Inferior parietal cortex (tissue), 1 donor: ENCODE results near the gene HVCN1.

Experiments
- DNase-seq: peaks from one replicate; pipeline ENCODE4 v3.0.0-alpha.2; 2016; ENCODE audit errors: extremely low spot score

HVCN1 gene

DNA sequence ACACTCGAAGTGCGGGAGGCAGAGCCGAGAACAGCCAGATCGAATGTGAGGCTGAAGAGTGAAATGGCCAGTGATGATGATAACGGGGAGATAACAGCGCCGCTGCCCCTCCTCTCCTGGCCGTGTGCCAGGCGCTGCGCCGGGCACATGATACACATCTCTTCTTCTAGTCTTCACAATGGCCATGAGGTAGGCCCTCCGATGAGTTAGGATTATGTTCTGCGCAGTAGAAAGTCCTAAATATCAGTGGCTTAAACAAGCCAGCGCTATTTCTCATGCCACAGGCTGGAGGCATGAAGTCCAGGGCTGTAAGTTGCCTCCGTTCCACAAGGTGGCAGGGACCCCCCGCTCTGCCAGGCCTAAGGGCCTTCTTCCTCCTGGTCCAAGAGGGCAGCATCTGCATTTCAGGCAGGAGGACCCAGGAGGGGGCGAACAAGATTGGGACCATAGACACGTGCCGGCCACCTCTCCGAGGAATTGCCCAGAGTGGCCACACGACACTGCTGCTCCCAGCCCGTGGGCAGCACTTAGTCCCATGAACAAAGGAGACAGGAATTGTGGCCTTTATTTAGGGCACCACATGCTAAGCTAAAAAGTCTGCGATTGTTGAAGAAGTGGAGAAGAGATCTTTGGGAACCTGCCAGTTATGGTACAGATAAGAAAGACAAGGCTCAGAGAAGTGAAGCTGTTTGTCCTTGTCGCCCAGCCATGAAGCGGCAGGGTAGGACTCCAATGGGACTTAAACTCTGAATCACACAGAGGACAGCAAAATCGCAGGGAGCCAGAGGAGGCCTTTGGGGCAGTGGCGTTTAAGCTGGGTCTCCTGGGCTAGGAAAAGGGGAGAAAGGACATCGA, 10.9 kb upstream of the HVCN1 start:
- no peak for DNase-seq

DNA sequence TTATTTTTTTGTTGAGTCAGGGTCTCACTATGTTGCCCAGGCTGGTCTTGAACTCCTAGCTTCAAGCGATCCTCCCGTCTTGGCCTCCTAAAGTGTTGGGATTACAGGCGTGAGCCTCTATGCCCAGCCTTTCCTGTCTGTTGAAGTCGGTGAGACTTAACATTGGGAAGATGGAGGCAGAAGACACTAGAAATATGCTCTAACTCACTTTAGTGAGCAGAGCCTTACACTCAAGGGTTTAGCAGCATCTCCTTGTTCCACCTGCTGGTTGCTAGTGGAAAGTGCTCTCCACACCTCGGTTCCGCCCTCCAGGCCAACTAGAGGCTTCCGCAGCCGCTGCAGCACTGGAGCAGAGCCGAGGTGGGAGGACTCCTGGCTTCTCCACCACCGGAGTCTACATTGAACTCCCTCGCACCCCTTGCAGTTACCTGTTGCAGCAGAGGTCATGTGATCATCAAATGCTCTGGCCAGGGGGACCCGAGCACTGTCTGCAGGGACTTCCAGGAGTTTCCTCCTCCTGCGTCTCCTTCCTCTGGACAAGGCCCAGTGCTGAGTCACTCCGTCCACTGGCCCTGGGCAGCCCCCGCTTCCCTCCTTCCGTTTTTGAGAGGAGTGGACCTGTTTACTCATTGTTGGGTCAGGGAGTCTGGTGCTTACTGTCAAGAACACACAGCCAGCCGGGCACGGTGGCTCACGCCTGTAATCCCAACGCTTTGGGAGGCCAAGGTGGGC, 9.4 kb upstream of the HVCN1 start:
- DNase-seq, result peak; percentile 61

DNA sequence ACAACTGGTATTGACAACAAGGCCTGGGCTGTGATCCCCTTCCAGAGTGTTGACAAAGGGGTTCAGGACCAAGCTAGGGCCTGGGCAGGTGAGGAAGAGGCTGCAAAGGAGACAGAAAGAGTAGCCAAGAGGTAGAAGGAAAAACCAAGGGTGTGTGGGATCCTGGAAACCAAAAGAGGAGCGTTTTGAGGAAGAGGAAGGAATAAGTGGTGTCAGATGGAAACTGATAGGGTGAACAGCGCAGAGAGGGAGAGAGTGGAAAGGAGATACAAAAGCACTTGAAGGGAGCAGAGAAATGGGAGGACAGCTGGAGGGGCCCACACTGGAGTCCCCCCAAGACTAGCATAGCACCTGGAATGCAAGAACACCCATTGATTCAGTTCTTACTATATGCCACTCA, 8.3 kb upstream of the HVCN1 start:
- DNase-seq, result no peak

- DNase-seq, result no peak
These were observed 7.4 kb upstream of the HVCN1 start for GRCh38 chr12:110696283-110696682.

DNA sequence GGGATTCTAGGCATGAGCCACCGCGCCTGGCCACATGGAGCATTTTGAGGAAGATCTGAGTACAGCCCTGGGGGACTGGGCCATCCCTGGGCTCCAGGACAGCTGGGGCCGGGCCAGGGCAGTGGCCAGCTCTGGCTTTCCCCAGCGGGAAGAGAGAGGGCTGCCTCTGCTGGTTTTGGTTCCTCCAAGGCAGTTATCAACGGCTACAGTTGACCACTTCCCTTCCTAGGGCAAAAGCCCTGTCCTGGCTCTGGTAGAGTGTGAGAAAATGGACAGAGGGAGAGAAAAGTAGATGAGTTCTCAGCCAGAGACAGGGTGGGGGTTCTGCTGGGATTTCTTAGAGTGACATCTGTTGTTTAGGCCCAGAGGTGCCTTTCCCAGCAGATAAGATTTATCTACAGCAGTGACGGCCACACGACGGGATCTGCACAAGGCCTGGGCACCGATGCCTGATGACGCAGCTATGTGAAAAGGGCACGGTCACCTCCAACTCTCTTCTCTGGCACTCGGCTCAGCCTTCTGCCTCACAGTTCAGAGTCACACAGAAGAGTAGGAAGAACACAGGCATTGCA, 5.5 kb upstream of the HVCN1 start:
- no peak for DNase-seq

DNA sequence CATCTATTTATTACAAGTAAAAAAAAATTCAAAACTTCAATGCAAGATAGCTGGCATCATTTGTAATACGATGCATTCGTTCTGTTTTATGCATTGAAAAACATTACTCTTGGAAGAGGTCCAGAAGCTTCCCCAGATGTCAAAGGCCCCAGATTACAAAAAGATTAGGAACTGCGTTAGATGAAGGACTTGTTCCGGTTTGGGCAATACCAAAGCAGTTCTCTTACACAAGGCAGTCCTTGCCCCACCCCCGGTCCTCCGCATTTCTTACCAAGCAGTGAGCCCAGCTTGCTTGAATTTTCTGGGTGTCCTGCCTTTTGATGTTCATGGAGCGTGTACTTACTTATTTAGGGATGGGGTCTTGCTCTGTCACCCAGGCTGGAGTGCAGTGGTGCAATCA, 4.8 kb upstream of the HVCN1 start:
- no peak for DNase-seq

DNA sequence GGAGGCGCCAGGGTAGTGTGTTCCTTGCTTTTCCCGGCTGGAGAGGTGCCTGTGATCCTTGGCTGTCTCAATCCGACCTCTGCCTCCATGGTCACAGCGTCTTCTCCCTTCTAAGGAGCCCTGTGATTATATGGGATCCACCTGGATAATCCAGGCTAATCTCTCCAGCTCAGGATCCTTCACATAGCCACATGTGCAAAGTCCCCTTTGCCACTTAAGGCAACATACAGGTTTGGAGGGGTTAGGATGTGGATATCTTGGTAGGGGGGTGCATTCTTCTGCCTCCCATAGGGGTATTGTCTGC, 1.2 kb upstream of the HVCN1 start:
- DNase-seq, result no peak

- no peak for DNase-seq
These were observed 589 bp upstream of the HVCN1 start for GRCh38 chr12:110689281-110690126.

DNA sequence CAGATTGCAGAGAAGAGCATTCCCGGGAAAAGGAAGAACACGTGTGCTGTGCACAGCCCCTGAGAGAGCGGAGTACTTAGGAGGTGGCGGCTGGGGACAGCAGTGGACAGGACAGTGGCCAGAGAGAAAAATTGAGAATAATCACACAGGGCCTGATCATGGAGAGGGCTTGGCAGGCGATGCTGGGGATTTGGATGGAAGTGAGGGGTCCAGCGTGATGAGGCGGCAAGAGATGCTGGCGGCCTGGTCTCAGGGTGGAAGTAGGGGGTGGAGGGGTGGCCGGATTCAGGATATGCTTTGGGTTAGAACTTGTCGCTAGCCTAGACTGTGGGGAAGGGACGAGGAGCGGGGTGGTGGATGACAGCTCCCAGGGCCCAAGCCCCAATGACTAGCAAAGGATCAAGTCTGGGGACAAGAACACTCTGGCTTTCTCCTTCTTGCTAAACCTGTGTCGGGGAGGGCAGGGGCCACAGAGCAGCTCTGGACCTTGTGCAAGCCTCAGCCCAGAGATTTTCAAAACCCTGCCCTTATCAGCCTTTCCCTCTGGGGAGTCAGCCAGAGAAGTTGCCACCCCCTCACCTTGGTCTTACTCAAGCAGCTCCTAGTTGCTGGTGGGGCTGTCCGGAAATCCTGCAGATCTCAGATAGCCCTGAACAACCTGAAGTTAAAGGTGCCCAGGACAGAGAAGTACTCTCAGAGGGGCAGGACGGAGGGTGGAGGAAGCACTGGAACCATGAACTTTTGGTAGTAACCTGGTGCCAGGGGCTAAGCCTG, 1.3 kb downstream of the HVCN1 start:
- no peak for DNase-seq

GRCh38 chr12:110686294-110686903, 2.5 kb downstream of the HVCN1 start:
- no peak for DNase-seq

DNA sequence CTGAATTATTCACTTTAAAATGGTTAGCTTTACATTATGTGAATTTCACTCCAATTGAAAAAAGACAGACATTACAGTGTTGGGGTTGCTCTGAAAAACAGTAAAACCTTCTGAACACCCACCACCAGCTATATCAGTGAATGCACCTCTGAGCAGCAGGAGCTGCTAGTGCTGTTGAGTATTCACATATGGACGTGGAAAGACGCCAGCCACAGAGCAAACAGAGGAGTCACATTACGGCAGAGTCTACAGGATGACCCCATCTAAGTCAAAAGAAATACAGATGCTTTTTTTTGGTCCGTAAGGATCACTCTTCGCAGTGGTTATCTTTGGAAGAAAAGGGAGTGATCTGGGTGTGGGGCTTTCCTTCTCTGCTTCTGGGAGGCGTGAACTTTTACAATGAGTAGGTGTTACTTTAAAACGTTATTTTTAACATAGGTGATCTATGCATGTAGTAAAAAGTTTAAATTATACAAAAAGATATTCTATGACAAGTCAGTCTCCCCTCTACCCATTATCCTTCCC, 4.5 kb downstream of the HVCN1 start:
- DNase-seq, result no peak

- DNase-seq, result no peak
These were observed 5.0 kb downstream of the HVCN1 start for GRCh38 chr12:110683888-110684287.

GRCh38 chr12:110680032-110680431, 8.9 kb downstream of the HVCN1 start:
- no peak for DNase-seq

DNA sequence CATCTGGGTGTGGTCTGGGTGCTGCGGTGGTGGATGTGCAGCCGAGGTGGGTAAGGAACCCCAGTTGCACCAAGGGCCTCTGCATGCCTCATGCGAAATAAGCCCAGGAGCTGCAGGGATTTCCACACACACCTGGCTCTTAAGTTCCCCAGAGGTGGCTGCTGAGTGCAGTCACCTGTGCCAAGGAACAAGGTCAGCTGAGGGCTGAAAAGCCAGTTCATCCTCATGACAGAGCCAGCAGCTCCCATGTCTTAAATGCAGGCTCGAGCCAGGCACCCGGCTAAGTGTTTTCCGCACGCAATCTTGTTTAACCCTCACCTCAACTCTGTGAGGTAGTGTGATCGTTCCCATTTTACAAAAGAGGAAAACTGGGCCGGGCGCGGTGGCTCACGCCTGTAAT, 9.7 kb downstream of the HVCN1 start:
- no peak for DNase-seq

DNA sequence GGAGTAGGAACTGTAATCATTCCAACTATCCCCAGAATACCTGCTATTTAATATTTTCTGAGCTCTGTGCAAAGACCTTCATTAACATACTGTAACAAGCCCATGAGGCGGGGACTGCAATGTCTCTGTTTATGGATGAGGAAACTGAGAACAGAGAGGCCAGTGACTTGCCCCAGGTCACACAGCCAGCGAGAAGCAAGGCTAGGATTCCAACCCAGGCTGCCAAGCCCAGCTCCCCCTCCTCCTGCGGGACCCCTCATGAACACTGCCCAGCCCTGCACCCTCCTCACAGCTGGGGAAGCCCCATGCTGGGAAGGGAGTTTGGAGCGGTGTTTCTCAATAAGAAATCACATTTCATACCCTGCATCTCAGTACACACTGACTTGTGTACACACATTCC, 10.9 kb downstream of the HVCN1 start:
- no peak for DNase-seq

GRCh38 chr12:110677206-110677911, 11.6 kb downstream of the HVCN1 start:
- DNase-seq, result no peak

DNA sequence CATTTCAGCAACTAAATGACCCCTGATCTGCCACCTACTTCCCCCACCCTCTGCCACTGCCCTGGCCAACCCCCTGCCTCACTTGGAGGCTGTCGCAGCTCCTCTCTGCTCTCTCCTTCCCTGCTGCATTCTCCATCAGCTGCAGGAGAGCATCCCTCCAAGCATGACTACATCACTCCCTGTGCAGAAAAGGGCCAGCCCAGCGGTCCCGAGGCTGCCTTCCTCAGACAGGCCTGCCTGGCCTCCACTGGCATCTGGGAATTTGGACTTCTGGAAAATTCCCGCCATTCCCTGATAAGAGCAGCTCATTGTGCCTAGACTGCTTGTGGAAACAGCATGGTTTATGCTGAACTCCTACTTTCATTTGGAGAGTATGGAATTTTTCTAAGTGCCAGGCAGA, 12.7 kb downstream of the HVCN1 start:
- DNase-seq, result no peak

GRCh38 chr12:110670161-110670701, 18.7 kb downstream of the HVCN1 start:
- no peak for DNase-seq

DNA sequence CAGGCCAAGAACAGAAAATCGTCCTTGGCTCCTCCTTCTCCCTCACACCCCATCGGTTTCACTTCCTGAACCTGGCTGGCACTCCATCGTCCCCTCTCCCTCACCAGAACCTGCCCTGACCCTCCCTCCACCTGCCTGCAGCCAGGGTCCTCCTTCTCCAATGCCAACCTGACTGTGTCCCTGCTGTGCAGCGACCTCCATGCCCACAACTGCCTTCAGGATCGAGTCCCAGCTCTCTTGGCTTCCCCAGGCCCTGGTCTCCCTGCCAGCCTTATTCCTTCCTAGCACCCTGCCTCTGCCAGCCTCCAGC, 19.8 kb downstream of the HVCN1 start:
- no peak for DNase-seq
